T-helper 2 cell treated with Interferon-gamma antibody and Interleukin-4, amounts not matched to agents 5 μg/mL and 100 μg/mL, for 36 hours (primary cell): Measurements from ENCODE around the gene GRM7.

Experiments
- DNase-seq: peaks from one replicate; pipeline ENCODE4 v3.0.0; 2021; ENCODE audit warnings: low spot score
- H3K27ac Mint-ChIP-seq: one replicate; pipeline ENCODE4 v1.8.0; 2021; ENCODE audit warnings: mild to moderate bottlenecking, mixed read lengths
- H3K27me3 Mint-ChIP-seq: one replicate; pipeline ENCODE4 v1.8.0; 2021; ENCODE audit warnings: low read depth, mixed read lengths
- H3K36me3 Mint-ChIP-seq: one replicate; pipeline ENCODE4 v1.8.0; 2021; ENCODE audit warnings: low read depth, mixed read lengths
- H3K4me1 Mint-ChIP-seq: one replicate; pipeline ENCODE4 v1.8.0; 2021; ENCODE audit warnings: low read depth, mixed read lengths
- H3K4me3 Mint-ChIP-seq: one replicate; pipeline ENCODE4 v1.8.0; 2022; ENCODE audit warnings: mild to moderate bottlenecking, moderate library complexity, mixed read lengths
- H3K9me3 Mint-ChIP-seq: one replicate; pipeline ENCODE4 v1.8.0; 2021; ENCODE audit warnings: mixed read lengths

Gene GRM7

GRCh38 chr3:7407107-7407506 lies 546.2 kb downstream of the GRM7 start:
- H3K27me3 Mint-ChIP-seq: no peaks in the 10 kb centered on the region
- H3K4me3 Mint-ChIP-seq: no peak overlapping the region
- no peak for DNase-seq
- H3K9me3 Mint-ChIP-seq: no peaks in the 10 kb centered on the region
- no peak overlapping the region for H3K27ac Mint-ChIP-seq
- no peaks in the 10 kb centered on the region for H3K36me3 Mint-ChIP-seq
- H3K4me1 Mint-ChIP-seq: no peaks in the 10 kb centered on the region

- H3K4me3 Mint-ChIP-seq: no peak overlapping the region
- no peaks in the 10 kb centered on the region for H3K36me3 Mint-ChIP-seq
- DNase-seq: no peak
- H3K27ac Mint-ChIP-seq: no peak overlapping the region
- no peaks in the 10 kb centered on the region for H3K4me1 Mint-ChIP-seq
- no peaks in the 10 kb centered on the region for H3K27me3 Mint-ChIP-seq
- no peaks in the 10 kb centered on the region for H3K9me3 Mint-ChIP-seq
Measured at GRCh38 chr3:7410782-7411181, 549.9 kb downstream of the GRM7 start.

- Mint-ChIP-seq H3K4me3 (no peak overlapping the region), H3K27ac (no peak overlapping the region), H3K4me1 (no peaks in the 10 kb centered on the region), H3K36me3 (no peaks in the 10 kb centered on the region), H3K9me3 (peaks cover 3% of the 10 kb centered on the region), H3K27me3 (no peaks in the 10 kb centered on the region)
- no peak for DNase-seq
Measured at GRCh38 chr3:7421065-7421464, 560.1 kb downstream of the GRM7 start.

GRCh38 chr3:7423036-7423435 lies 562.1 kb downstream of the GRM7 start:
- Mint-ChIP-seq H3K27me3 (no peaks in the 10 kb centered on the region), H3K27ac (no peak overlapping the region), H3K36me3 (no peaks in the 10 kb centered on the region), H3K4me1 (no peaks in the 10 kb centered on the region), H3K4me3 (no peak overlapping the region), H3K9me3 (peaks cover 8% of the 10 kb centered on the region)
- no peak for DNase-seq

- Mint-ChIP-seq H3K4me3 (no peak overlapping the region), H3K36me3 (no peaks in the 10 kb centered on the region), H3K4me1 (no peaks in the 10 kb centered on the region), H3K27ac (no peak overlapping the region), H3K27me3 (no peaks in the 10 kb centered on the region), H3K9me3 (peaks cover 10% of the 10 kb centered on the region)
- DNase-seq: no peak
Measured at GRCh38 chr3:7423995-7424394, 563.1 kb downstream of the GRM7 start.

- Mint-ChIP-seq H3K36me3 (no peaks in the 10 kb centered on the region), H3K9me3 (peaks cover 17% of the 10 kb centered on the region), H3K27me3 (no peaks in the 10 kb centered on the region), H3K4me3 (no peak overlapping the region), H3K4me1 (no peaks in the 10 kb centered on the region), H3K27ac (no peak overlapping the region)
- no peak for DNase-seq
Measured at GRCh38 chr3:7428206-7428718, 567.3 kb downstream of the GRM7 start.

GRCh38 chr3:7432610-7433009 lies 571.7 kb downstream of the GRM7 start:
- H3K4me3 Mint-ChIP-seq: no peak overlapping the region

GRCh38 chr3:7433073-7433472 lies 572.2 kb downstream of the GRM7 start:
- no peaks in the 10 kb centered on the region for H3K4me1 Mint-ChIP-seq
- H3K9me3 Mint-ChIP-seq: peaks cover 25% of the 10 kb centered on the region
- H3K27ac Mint-ChIP-seq: no peak overlapping the region
- H3K27me3 Mint-ChIP-seq: no peaks in the 10 kb centered on the region
- no peaks in the 10 kb centered on the region for H3K36me3 Mint-ChIP-seq
- DNase-seq: no peak
- no peak overlapping the region for H3K4me3 Mint-ChIP-seq

More at GRCh38 chr3:7432610-7433009, 571.7 kb downstream of the GRM7 start:
- H3K9me3 Mint-ChIP-seq: peaks cover 25% of the 10 kb centered on the region
- no peak overlapping the region for H3K27ac Mint-ChIP-seq
- no peaks in the 10 kb centered on the region for H3K4me1 Mint-ChIP-seq
- no peak for DNase-seq
- no peaks in the 10 kb centered on the region for H3K36me3 Mint-ChIP-seq
- H3K27me3 Mint-ChIP-seq: no peaks in the 10 kb centered on the region

- peaks cover 22% of the 10 kb centered on the region for H3K9me3 Mint-ChIP-seq
- no peak for DNase-seq
- no peak overlapping the region for H3K4me3 Mint-ChIP-seq
- H3K27ac Mint-ChIP-seq: no peak overlapping the region
- no peaks in the 10 kb centered on the region for H3K36me3 Mint-ChIP-seq
- no peaks in the 10 kb centered on the region for H3K4me1 Mint-ChIP-seq
- H3K27me3 Mint-ChIP-seq: no peaks in the 10 kb centered on the region
Measured at GRCh38 chr3:7436542-7436941, 575.6 kb downstream of the GRM7 start.

GRCh38 chr3:7437231-7437630 lies 576.3 kb downstream of the GRM7 start:
- no peaks in the 10 kb centered on the region for H3K36me3 Mint-ChIP-seq
- H3K4me3 Mint-ChIP-seq: no peak overlapping the region
- DNase-seq: no peak
- H3K9me3 Mint-ChIP-seq: peaks cover 22% of the 10 kb centered on the region
- no peak overlapping the region for H3K27ac Mint-ChIP-seq
- no peaks in the 10 kb centered on the region for H3K27me3 Mint-ChIP-seq
- no peaks in the 10 kb centered on the region for H3K4me1 Mint-ChIP-seq

- Mint-ChIP-seq H3K9me3 (peaks cover 8% of the 10 kb centered on the region), H3K4me3 (no peak overlapping the region), H3K27me3 (no peaks in the 10 kb centered on the region), H3K4me1 (no peaks in the 10 kb centered on the region), H3K36me3 (no peaks in the 10 kb centered on the region), H3K27ac (no peak overlapping the region)
- DNase-seq: no peak
Measured at GRCh38 chr3:7439101-7439680, 578.3 kb downstream of the GRM7 start.

GRCh38 chr3:7444886-7445285 lies 584.0 kb downstream of the GRM7 start:
- no peaks in the 10 kb centered on the region for H3K4me1 Mint-ChIP-seq

GRCh38 chr3:7445331-7445730 lies 584.4 kb downstream of the GRM7 start:
- Mint-ChIP-seq H3K27me3 (no peaks in the 10 kb centered on the region), H3K27ac (no peak overlapping the region), H3K4me3 (no peak overlapping the region), H3K9me3 (peaks cover 3% of the 10 kb centered on the region), H3K36me3 (no peaks in the 10 kb centered on the region), H3K4me1 (no peaks in the 10 kb centered on the region)
- no peak for DNase-seq

More at GRCh38 chr3:7444886-7445285, 584.0 kb downstream of the GRM7 start:
- no peak overlapping the region for H3K27ac Mint-ChIP-seq
- no peaks in the 10 kb centered on the region for H3K27me3 Mint-ChIP-seq
- H3K9me3 Mint-ChIP-seq: peaks cover 3% of the 10 kb centered on the region
- H3K36me3 Mint-ChIP-seq: no peaks in the 10 kb centered on the region
- no peak for DNase-seq
- no peak overlapping the region for H3K4me3 Mint-ChIP-seq

GRCh38 chr3:7447197-7447769 lies 586.4 kb downstream of the GRM7 start:
- H3K4me1 Mint-ChIP-seq: no peaks in the 10 kb centered on the region
- H3K36me3 Mint-ChIP-seq: no peaks in the 10 kb centered on the region
- DNase-seq: no peak
- H3K9me3 Mint-ChIP-seq: peaks cover 11% of the 10 kb centered on the region
- H3K27me3 Mint-ChIP-seq: no peaks in the 10 kb centered on the region
- no peak overlapping the region for H3K4me3 Mint-ChIP-seq
- H3K27ac Mint-ChIP-seq: no peak overlapping the region

GRCh38 chr3:7456386-7456785 lies 595.5 kb downstream of the GRM7 start:
- Mint-ChIP-seq H3K27ac (no peak overlapping the region), H3K36me3 (no peaks in the 10 kb centered on the region), H3K27me3 (no peaks in the 10 kb centered on the region), H3K4me1 (no peaks in the 10 kb centered on the region), H3K9me3 (peaks cover under 1% of the 10 kb centered on the region), H3K4me3 (no peak overlapping the region)
- DNase-seq: no peak
